Measurements from ENCODE around the gene RC3H2. TPM values are rescaled to one million over a fixed set of nuclear protein-coding genes. Genes with fewer than 3 reads are reported as not detected.
A peak's percentile ranks its signal among the peaks of the same experiment; 100 is the strongest.

Gene RC3H2, protein sequence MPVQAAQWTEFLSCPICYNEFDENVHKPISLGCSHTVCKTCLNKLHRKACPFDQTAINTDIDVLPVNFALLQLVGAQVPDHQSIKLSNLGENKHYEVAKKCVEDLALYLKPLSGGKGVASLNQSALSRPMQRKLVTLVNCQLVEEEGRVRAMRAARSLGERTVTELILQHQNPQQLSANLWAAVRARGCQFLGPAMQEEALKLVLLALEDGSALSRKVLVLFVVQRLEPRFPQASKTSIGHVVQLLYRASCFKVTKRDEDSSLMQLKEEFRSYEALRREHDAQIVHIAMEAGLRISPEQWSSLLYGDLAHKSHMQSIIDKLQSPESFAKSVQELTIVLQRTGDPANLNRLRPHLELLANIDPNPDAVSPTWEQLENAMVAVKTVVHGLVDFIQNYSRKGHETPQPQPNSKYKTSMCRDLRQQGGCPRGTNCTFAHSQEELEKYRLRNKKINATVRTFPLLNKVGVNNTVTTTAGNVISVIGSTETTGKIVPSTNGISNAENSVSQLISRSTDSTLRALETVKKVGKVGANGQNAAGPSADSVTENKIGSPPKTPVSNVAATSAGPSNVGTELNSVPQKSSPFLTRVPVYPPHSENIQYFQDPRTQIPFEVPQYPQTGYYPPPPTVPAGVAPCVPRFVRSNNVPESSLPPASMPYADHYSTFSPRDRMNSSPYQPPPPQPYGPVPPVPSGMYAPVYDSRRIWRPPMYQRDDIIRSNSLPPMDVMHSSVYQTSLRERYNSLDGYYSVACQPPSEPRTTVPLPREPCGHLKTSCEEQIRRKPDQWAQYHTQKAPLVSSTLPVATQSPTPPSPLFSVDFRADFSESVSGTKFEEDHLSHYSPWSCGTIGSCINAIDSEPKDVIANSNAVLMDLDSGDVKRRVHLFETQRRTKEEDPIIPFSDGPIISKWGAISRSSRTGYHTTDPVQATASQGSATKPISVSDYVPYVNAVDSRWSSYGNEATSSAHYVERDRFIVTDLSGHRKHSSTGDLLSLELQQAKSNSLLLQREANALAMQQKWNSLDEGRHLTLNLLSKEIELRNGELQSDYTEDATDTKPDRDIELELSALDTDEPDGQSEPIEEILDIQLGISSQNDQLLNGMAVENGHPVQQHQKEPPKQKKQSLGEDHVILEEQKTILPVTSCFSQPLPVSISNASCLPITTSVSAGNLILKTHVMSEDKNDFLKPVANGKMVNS
- 42.5 and 43.6 TPM in 2 replicates for polyA plus RNA-seq (2011; rRNA removed)
- 8.0 and 8.2 TPM in 2 replicates for polyA plus RNA-seq (2012; cell fraction: cytosol; rRNA removed)
- 4.2 and 5.2 TPM in 2 replicates for polyA plus RNA-seq (2012; cell fraction: nucleus; rRNA removed)
- polyA plus RNA-seq (2017; fragmentation: RNase III; extraction: RNeasy Plus Mini Kit Qiagen cat#74134 plus additional on column Dnase treatment): 15.1 to 16.1 TPM (median 15.7 TPM) in 3 replicates
- 73.4 and 84.9 TPM in 2 replicates for polyA minus RNA-seq (2011; rRNA and poly(A)+ RNA removed)

DNA sequence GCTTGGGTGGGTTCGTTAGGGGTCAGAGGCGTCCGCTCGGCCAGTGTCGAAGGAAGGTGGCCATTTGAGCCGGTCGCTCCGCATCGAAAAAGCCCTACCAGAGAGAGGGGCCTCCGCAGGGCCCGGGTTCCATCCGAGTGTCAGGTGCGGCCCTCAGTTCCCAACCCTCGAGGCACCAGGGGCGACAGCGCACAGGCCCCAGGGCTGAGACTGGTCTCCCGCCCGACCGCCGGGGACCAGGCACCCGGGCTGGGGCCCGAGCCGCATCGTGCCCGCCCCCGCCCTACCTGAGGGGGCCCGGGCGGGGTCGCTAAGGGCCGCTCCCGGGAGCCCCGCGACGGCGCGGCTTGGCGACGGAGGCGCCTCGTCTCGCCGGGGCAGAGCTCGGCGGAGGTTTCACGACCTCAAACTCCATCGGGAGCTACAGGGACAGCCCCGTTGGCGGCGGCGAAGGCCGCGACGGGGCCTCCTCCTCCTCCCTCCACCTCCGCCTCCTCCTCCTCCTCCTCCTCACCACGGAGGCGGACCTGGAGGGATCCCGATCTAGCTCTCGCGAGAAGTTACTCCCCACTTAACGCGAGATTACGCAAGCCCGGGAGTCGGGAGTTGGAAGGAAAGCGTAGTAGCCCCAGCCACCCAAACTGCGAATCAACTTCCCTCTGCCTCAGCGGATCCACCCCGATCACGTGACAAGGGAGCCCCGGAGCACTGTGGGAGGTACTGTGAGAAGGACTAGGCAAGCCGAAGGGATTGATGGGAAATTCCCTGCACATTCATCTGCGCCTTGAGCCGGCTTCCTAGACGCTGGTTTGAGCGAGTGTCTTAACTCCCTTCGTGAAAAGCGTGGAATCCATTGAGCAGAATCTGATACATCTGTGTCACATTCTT lies at the start of gene RC3H2:
RC3H2 (minus strand) TSS at position 537 of the 888 bp plus-strand sequence. CDS start 7,850 bp downstream, outside the sequence.
- ATAC-seq (peak; percentile 92 to 97), DNase-seq (ENCODE audit: low read depth in 1 of 2, low spot score in 1 of 2) (peak; percentile 94 to 100), FAIRE-seq (peak; percentile 96)
- CTCF ChIA-PET: interaction anchor here (0.6 kb wide), 1 partner anchor 501 kb away, joined by 3 read pairs; no protein-coding TSS in a partner anchor
- Histone ChIP-seq H3K9me3 (no peaks in the 10 kb centered on the region), H3K4me1 (peaks cover 32% of the 10 kb centered on the region), H3K4me2 (peak within 1 kb of the TSS; percentile 95), H3K27ac (peak within 1 kb of the TSS; percentile 94 to 98), H3K4me3 (peak within 1 kb of the TSS; percentile 78)
- POLR2A ChIA-PET: interaction anchor here (0.6 to 3.5 kb wide), 12 partner anchors 8 to 86 kb away, joined by 3 to 38 read pairs (median 5); partner anchors contain the start of genes PDCL, RABGAP1, ZBTB26 and ZBTB6
- peak; percentile 71 to 79 for TF ChIP-seq JUN (IDR thresholded peaks at IDR 0.05)
- TF ChIP-seq ZNF302 (CRISPR knock-in tag; IDR thresholded peaks at IDR 0.05): no peak
- peak; percentile 62 to 90 for TF ChIP-seq CEBPB (IDR thresholded peaks at IDR 0.05)
- peak; percentile 64 for TF ChIP-seq GATA3 (IDR thresholded peaks at IDR 0.05; ENCODE audit: borderline replicate concordance)
- TF ChIP-seq NPAS2 (CRISPR knock-in tag; IDR thresholded peaks at IDR 0.05; ENCODE audit: borderline replicate concordance): no peak
- TF ChIP-seq RNF2 (IDR thresholded peaks at IDR 0.05; ENCODE audit: borderline replicate concordance, low read depth): no peak
- TF ChIP-seq, protein P1, sequence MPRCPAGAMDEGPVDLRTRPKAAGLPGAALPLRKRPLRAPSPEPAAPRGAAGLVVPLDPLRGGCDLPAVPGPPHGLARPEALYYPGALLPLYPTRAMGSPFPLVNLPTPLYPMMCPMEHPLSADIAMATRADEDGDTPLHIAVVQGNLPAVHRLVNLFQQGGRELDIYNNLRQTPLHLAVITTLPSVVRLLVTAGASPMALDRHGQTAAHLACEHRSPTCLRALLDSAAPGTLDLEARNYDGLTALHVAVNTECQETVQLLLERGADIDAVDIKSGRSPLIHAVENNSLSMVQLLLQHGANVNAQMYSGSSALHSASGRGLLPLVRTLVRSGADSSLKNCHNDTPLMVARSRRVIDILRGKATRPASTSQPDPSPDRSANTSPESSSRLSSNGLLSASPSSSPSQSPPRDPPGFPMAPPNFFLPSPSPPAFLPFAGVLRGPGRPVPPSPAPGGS (IDR thresholded peaks at IDR 0.05): peak; percentile 82; the same call in 2 of the 3 replicates
- TF ChIP-seq BHLHE40 (IDR thresholded peaks at IDR 0.05; ENCODE audit: low read depth, low read length): no peak
- 0 out of 2 replicates have a peak, but pooled peaks have one; percentile 19 for TF ChIP-seq HOXB5 (CRISPR knock-in tag; IDR thresholded peaks at IDR 0.05)
- TF ChIP-seq HDAC2 (IDR thresholded peaks at IDR 0.05): no peak
- TF ChIP-seq, protein P2, sequence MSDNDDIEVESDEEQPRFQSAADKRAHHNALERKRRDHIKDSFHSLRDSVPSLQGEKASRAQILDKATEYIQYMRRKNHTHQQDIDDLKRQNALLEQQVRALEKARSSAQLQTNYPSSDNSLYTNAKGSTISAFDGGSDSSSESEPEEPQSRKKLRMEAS (IDR thresholded peaks at IDR 0.05): peak; percentile 73
- peak; percentile 97 for TF ChIP-seq PHF8 (IDR thresholded peaks at IDR 0.05; ENCODE audit: borderline replicate concordance, low read depth)
- TF ChIP-seq POLR2A (IDR thresholded peaks at IDR 0.05; ENCODE audit: low read length): peak; percentile 87
- TF ChIP-seq, protein P3, sequence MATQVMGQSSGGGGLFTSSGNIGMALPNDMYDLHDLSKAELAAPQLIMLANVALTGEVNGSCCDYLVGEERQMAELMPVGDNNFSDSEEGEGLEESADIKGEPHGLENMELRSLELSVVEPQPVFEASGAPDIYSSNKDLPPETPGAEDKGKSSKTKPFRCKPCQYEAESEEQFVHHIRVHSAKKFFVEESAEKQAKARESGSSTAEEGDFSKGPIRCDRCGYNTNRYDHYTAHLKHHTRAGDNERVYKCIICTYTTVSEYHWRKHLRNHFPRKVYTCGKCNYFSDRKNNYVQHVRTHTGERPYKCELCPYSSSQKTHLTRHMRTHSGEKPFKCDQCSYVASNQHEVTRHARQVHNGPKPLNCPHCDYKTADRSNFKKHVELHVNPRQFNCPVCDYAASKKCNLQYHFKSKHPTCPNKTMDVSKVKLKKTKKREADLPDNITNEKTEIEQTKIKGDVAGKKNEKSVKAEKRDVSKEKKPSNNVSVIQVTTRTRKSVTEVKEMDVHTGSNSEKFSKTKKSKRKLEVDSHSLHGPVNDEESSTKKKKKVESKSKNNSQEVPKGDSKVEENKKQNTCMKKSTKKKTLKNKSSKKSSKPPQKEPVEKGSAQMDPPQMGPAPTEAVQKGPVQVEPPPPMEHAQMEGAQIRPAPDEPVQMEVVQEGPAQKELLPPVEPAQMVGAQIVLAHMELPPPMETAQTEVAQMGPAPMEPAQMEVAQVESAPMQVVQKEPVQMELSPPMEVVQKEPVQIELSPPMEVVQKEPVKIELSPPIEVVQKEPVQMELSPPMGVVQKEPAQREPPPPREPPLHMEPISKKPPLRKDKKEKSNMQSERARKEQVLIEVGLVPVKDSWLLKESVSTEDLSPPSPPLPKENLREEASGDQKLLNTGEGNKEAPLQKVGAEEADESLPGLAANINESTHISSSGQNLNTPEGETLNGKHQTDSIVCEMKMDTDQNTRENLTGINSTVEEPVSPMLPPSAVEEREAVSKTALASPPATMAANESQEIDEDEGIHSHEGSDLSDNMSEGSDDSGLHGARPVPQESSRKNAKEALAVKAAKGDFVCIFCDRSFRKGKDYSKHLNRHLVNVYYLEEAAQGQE (IDR thresholded peaks at IDR 0.05): peak; percentile 89
- TF ChIP-seq, protein P4, sequence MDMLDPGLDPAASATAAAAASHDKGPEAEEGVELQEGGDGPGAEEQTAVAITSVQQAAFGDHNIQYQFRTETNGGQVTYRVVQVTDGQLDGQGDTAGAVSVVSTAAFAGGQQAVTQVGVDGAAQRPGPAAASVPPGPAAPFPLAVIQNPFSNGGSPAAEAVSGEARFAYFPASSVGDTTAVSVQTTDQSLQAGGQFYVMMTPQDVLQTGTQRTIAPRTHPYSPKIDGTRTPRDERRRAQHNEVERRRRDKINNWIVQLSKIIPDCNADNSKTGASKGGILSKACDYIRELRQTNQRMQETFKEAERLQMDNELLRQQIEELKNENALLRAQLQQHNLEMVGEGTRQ (IDR thresholded peaks at IDR 0.05): peak; percentile 97
- no peak for TF ChIP-seq CBX8 (IDR thresholded peaks at IDR 0.05)
- TF ChIP-seq FOSL2 (IDR thresholded peaks at IDR 0.05): no peak
- peak; percentile 38 for TF ChIP-seq FOSL2 (CRISPR knock-in tag; IDR thresholded peaks at IDR 0.05)
- TF ChIP-seq CHD2 (IDR thresholded peaks at IDR 0.05; ENCODE audit: low read length, partially characterized antibody): peak; percentile 96
- 1% methylated on average over 32 of the region's 77 CpGs for WGBS (ENCODE audit: missing lambda C conversion rate)
